Activated CD8-positive, alpha-beta memory T cell treated with anti-CD3 and anti-CD28 coated beads, Interleukin-2, amount 50 U/mL, for 24 hours (primary cell): ENCODE data around the gene CDKAL1.

ENCODE experiments used
- DNase-seq: peaks from one replicate; pipeline ENCODE4 v3.0.0-alpha.2; 2020; ENCODE audit errors: extremely low read depth

Gene CDKAL1

GRCh38 chr6:20678831-20679352 lies 144.6 kb downstream of the CDKAL1 start:
- no peak for DNase-seq

GRCh38 chr6:20680697-20681165 lies 146.5 kb downstream of the CDKAL1 start:
- no peak for DNase-seq

GRCh38 chr6:20681243-20681684 lies 147.0 kb downstream of the CDKAL1 start:
- DNase-seq, result no peak

DNA sequence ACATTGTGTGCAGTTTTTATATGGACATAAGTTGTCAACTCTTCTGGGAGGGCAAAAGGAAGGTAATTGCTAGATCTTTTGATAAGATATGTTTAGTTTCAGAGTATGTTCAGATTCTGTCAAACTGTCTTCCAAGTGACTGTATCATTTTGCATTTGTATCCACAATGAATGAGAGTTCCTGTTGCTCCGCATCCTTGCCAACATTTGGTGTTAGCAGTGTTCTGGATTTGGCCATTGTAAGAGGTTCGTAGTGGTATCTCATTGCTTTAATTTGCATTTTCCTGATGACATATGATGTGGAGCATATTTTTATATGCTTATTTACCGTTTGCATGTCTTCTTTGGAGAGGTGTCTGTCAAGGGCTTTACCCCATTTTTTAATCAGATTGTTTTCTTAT lies 150.2 kb downstream of the CDKAL1 start:
- no peak for DNase-seq

GRCh38 chr6:20686142-20686541 lies 151.9 kb downstream of the CDKAL1 start:
- no peak for DNase-seq

- DNase-seq, result no peak
Measured at GRCh38 chr6:20687494-20687893, 153.2 kb downstream of the CDKAL1 start.

- no peak for DNase-seq
Measured at GRCh38 chr6:20688710-20689500, 154.6 kb downstream of the CDKAL1 start.

GRCh38 chr6:20691185-20691584 lies 156.9 kb downstream of the CDKAL1 start:
- DNase-seq, result no peak

- DNase-seq, result no peak
Measured at GRCh38 chr6:20692023-20692422, 157.8 kb downstream of the CDKAL1 start.

GRCh38 chr6:20693466-20694063 lies 159.3 kb downstream of the CDKAL1 start:
- no peak for DNase-seq

DNA sequence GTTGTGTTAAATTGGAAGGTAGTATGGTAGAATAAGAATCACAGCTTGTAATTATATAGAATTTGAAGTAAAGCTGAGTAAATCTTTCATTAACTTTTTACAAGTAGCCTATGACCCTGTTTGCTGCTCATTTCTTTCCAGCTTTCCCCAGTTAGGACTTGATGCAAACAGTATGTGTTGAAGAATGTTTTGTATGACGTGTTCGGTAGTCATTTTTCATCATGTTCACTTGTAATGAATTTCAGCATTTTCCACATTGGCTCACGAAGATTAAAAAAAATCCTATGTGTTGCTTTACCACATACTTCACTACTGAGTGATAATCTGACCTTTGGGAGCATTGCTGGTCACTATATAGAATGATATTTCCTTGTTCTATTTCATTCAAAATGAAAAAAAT lies 162.4 kb downstream of the CDKAL1 start:
- no peak for DNase-seq

DNA sequence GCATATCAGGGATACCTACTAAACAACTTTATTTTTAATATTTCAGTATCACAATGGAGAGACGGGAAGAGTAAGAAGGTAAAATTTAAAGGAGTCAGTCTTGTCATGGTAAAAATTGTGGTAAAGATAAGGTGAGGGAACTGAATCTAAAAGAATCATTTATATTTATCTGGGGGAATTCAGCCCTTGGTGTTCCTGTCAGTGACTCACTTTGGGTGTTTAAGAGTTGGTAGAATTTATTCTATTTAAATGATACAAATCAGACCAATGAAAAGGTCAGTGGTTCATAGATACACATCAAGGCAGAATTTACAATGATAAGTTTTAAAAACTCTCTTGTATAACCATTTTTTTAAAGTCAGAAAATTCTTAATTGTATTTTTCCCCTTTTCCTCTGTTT lies 164.4 kb downstream of the CDKAL1 start:
- DNase-seq, result no peak

- DNase-seq, result no peak
Measured at GRCh38 chr6:20699402-20699801, 165.1 kb downstream of the CDKAL1 start.

- no peak for DNase-seq
Measured at GRCh38 chr6:20700375-20700774, 166.1 kb downstream of the CDKAL1 start.

DNA sequence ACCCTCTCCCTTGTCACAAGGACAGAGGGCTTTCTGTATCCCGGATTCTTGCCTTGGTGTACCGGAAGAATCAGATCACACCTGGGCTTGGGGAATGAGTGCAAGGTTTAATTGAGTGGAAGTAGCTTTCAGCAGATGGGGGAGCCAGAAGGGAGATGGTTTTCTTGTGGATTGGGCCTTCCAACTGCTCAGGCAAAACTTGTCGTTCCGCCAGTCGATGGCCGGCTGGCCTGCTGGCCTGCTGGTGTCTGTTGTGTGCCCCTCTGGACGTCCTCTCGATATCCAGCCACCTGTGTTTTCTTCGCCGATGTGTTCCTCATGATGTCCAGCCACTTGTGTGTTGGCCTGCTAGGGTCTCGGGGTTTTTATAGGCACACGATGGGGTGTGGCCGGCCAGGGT lies 168.1 kb downstream of the CDKAL1 start:
- no peak for DNase-seq

DNA sequence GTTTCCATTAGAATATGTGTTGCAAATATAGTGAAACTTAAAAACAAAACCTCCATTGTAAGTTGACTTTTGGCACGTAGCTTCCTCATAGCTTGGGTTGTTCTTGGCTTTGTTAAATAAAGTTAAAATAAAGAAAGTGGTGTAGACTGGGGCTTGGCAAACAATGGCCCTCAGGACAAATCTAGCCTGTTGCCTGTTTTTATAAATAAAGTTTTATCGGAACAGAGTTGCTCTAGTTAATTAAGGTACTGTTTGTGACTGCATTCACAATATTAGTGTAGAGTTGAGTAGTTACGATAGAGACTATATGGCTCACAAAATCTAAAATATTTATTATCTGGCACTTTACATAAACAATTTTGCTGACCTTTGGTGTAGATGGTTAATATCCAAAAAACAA lies 168.8 kb downstream of the CDKAL1 start:
- no peak for DNase-seq

DNA sequence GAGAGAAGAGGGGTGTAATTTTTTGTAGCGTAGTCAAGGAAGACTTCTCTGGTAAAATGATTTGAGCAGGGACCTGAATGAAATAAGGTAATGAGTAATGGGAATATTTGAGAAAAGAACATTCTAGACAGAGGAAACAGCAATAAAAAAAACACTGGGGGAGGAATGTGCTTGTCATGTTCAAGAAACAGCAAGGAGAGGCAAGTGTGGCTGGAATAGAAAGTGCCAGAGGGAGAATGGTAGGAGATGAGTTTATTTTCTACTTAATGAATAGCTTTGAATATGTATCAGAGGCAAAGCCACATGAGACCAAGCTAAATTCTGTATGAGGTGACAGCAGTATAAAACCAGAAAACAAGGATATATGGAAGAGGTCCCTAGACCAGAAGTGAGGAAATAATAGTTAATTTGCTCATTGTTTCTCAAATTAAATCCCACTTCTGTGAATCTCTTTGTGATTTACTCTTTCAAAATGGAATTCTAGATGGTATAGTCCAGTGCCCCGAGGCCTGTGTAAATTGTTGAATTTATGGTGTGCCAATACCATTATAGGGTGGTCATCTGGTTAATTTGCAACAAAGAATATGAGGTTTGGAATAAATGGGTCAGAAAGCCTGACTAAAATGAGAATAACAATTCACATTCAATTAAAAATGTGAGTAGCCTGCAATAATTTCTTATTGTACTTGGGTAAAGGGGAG lies 170.2 kb downstream of the CDKAL1 start:
- no peak for DNase-seq

GRCh38 chr6:20705741-20706140 lies 171.5 kb downstream of the CDKAL1 start:
- DNase-seq, result no peak

GRCh38 chr6:20706238-20706938 lies 172.1 kb downstream of the CDKAL1 start:
- DNase-seq, result no peak

DNA sequence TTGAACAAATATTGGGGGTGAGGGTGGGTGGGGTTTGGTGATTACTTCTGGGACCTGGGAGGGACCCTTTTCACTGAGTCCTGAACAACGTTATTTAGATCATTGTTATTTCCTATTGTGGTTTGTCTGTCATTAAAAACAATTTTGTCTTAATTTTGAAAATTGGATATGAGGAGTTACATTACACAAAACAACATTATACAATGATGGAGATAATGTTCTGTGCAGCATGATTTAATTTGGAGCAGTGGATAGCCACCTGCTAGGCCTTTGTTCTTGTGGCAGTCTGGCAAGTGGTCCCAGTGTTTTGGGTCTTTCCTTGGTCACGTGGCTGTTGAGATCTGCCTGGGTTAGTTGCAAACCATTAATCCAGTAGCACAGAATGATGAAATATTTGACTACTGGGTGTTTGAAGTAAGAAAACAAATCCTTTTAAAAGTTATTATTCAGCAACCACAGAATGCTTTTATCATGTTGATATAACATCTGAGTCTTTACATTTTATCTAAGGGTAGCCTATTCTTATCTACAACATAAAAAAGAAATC lies 172.8 kb downstream of the CDKAL1 start:
- DNase-seq, result no peak

DNA sequence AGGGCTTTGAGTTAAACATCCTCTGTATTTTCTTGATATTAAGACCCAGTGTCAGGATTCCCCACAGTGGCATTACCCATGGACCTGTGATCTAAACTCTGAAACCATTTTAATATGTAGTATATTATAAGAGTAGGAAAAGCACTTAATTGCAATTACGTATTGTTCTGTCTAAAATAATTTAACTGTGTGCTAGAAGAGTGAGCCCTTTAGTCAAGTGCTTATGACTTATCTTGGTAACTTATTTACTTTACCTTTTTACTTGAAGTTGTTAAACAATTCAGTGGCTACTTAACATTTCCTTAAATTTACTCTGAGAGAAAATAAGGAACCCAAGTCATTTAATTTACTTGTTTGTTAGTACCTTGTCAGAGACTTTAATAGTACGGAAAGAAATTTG lies 173.6 kb downstream of the CDKAL1 start:
- no peak for DNase-seq
